AG09319 (cell line): ENCODE measurements around the gene BRSK2.
"Not testable (repeated sequence)": the region's sequence is repeated elsewhere in the genome, so short reads cannot be mapped to it uniquely, and the experiment has no call there.

ENCODE experiments used
- DNase-seq: peaks from one replicate; pipeline ENCODE4 v3.0.0-alpha.2; 2010; ENCODE audit warnings: low read depth; ENCODE audit errors: extremely low read depth
- TF ChIP-seq, protein P1 (sequence below): IDR thresholded peaks from 2 replicates; pipeline ENCODE4 v1.5.1; 2011; ENCODE audit warnings: low read depth, mild to moderate bottlenecking, inconsistent platforms, low read length, moderate library complexity

Gene BRSK2

DNA sequence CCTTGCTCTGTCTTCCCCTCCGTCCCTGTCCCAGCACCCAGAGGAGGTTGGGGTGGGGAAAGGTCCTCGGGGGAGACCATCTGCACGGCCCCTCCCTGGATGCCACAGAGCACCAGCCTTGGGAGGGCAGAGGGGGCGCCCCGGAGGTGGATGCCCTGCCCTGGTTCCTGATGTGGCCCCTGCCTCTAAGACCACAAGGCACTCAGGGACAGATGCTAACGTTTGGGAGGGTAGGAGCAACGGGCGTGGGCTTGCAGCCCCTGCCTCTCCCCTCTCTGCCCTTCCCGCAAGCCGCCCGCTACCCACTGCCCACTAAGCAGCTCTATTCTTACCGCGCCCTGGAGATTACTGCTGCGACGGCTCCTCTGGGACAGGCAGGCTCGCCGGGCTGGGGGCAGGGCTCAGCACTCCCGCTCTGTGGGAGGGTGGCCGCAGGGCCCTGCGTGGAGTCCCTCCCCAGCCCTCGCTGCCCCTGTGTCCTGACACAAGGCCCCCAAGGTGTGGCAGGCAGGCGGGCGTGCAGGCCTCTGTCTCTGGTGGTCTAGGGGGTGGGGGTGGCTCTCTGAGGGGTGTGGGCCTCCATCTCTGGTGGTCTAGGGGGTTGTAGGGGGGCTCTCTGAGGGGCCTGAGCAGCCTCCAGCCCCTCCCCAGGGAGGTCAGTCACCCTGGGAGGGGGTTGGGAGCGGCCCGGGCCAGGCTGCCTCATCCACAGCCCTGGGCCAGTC lies 14.9 kb downstream of the BRSK2 start:
- TF ChIP-seq, protein P1, sequence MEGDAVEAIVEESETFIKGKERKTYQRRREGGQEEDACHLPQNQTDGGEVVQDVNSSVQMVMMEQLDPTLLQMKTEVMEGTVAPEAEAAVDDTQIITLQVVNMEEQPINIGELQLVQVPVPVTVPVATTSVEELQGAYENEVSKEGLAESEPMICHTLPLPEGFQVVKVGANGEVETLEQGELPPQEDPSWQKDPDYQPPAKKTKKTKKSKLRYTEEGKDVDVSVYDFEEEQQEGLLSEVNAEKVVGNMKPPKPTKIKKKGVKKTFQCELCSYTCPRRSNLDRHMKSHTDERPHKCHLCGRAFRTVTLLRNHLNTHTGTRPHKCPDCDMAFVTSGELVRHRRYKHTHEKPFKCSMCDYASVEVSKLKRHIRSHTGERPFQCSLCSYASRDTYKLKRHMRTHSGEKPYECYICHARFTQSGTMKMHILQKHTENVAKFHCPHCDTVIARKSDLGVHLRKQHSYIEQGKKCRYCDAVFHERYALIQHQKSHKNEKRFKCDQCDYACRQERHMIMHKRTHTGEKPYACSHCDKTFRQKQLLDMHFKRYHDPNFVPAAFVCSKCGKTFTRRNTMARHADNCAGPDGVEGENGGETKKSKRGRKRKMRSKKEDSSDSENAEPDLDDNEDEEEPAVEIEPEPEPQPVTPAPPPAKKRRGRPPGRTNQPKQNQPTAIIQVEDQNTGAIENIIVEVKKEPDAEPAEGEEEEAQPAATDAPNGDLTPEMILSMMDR: no peak
- no peak for DNase-seq

DNA sequence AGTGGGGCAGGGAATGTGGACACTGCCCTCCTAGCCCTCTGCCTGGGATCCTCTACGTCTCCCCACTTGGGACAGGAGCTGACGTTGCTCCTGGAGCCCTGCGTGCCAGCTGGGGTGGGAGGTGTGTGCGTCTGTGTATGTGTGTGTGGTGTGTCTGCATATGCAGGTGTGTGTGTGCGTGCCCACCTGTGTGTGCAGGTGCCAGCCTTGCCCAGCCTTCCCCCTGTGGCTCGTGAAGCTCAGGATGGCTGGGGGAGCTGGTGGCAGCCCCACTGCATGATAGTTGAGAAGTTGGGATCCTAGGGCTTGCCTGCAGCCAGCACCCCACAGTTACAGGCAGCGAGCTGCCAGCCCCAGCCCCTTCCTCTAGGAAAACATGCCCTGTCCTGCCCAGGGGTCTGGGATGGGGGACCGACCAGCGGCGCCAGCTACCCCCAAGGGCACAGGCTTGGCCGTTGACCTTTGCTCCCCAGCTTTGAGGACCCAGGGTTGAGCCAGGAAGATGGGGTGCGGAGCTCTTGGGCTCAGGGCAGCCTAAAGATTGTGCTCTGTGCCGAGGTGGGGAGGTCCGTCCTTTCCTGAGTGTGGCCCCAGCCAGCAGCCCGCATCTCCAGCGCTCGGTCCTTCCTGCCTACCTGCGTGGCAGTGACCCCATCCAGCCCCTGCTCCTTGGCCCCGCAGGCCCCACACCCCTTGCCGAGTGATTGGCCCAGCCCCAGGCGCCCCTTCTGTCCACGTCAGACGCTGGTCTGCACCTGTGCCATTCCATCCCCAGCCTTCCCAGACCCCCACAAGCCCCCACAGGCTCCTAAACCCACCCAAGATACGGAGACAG lies 15.7 kb downstream of the BRSK2 start:
- TF ChIP-seq, protein P1: no peak
- no peak for DNase-seq

DNA sequence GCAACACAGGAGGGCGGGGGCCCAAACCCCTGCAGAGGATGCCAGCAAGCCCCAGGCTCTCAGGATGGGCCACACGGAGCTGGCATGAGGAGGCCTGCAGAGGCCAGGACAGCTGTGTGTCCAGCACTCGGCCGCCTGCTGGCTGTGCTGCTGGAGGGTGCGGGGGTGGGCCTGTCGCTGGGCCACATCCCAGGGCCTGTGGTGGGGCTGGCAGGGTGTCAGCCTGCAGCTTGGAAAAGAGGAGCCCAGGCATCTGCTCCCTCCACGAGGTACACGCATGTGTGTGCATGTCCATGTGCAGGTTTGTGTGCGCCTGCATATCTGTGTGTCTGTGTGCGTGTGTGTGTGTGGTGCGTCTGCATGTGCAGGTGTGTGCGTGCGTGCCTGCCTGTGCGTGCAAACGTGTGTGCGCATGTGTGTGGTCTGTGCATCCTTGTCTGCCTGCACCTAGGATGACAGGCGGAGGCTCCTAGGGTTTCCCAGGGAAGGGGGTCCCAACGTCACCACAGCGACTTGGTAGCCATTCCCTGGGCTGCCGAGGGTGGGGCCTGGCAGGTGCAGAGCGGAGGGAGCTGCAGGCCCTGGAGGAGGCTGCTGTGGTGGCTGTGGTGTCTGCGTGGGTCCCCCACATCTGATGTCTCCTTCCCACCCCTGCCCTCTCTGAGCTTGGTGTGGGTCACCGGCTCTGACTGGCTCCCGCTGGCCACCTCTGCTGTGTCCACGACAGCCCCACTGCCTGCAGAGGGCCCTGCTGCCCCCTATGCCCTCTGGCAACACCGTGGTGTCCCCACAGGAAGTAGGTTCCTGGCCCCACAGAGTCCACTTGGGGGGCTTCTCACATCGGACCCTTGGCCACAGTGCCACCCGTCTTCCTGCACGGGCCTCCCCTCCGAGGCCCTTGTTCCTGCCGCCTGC lies 17.1 kb downstream of the BRSK2 start:
- DNase-seq: no peak

DNA sequence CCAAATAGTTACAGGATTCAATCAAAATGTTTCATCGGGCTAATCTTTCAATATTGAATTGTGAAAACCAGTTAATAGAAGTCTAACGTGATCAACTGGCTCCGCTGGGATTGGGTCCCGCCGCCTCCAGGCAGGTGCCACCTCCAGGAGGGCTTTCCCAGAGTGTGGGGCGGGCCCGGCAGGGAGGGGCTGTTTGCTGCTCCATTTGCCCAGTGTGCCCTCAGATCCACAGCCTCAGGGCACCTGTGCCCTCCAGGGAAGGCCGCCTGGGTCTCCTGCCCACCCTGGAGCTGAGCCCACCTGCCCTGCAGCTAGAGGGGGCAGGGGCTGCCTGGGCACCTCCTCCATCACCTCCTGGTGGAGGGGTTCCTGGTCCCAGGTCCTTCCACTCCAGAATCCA lies 17.9 kb downstream of the BRSK2 start:
- TF ChIP-seq, protein P1: no peak
- DNase-seq: no peak

More for the DNA sequence above, 17.1 kb downstream of the BRSK2 start:
- TF ChIP-seq, protein P1: no peak

DNA sequence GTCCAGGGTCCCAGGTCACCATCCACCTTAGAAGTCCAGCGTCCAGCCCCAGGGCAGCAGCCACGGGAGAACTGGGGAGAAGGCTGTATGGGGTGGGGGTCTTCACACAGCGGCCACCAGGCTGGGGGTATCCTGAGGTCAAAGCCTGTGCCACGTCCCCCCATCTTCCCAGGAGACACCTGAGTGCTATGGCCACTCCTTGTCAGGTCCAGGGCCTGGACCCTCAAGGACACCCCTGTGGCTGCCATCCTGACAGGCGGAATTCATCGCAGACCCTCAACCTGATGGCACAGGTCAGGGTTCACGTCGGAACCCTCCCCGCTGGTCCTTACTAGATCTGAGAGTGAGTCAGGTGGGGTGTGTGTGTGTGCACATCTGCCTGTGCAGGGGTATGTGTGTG lies 18.6 kb downstream of the BRSK2 start:
- TF ChIP-seq, protein P1: no peak
- no peak for DNase-seq

DNA sequence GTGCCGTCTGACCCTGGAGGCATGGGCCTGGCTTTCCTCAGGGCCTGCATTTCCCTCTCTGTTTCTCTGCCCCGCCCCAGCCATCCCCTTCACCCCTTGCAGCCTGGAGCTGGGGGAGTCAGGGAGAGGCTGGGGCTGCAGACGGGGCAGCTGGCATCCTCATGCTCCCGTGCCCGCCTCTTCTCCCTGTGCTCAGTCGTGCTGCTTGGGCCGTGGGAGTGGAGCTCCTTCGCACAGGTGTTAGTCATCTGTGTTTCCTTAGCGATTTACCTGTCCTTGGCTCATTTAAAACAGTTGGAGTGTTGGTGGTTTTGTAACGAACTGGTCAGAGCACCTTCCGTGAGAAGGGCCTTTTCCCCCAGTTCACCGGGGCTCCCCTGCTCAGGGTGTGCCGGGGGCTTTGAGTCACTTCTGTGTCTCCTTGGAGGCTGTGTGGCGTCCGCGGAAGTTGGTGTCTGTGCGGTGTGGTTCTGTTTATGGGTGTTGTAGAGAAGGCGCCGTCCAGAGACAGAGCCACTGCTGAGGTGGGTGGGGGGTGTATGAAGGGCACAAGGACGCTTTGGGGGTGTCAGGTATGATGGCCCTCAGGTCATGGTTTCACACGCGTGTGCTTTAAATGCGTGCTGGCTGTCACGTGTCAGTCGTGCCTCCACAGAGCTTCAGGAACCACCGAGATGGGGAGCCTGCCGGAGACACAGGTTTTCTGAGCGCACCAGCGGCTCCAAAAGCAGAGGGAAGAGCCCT lies 19.5 kb downstream of the BRSK2 start:
- TF ChIP-seq, protein P1: no peak
- no peak for DNase-seq

DNA sequence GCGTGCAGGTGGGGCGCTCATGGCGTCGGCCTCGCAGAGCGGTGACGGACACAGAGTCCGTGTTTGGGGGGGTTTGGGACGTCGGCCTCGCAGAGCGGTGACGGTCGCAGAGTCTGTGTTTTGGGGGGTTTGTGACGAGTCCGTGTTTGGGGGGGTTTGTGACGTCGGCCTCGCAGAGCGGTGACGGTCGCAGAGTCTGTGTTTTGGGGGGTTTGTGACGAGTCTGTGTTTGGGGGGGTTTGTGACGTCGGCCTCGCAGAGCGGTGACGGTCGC lies 20.1 kb downstream of the BRSK2 start:
- not testable (repeated sequence) for DNase-seq
